Stimulated activated naive CD4-positive, alpha-beta T cell treated with Interleukin-2 at 50 U/mL for 16 hours (primary cell): ENCODE results near the gene RXRB.
"Not testable (repeated sequence)": the region's sequence is repeated elsewhere in the genome, so short reads cannot be mapped to it uniquely, and the experiment has no call there.

Experiments used
- DNase-seq: peaks from one replicate; lab custom pipeline; 2025; lab: John Stamatoyannopoulos, UW

Gene RXRB

DNA sequence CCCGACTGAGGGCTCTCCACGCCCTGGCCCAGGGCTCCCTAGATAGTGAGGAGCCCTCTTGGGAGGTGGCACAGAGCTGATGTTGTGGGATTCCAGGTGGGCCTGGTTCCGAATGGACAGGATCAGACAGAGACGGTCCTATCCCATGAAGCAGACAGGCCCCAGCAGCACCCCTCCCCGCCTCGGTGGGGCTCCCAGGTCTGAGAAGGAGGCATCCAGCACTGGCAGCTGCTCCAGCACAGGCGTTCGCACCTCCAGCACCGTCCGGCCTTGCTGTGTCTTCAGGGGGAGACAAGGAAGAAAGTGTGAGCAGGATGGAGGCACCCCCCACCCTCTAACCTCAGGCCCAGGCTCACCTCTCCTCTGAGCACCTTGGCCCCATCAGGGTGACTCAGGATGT, 36.9 kb downstream of the RXRB start:
- no peak for DNase-seq

DNA sequence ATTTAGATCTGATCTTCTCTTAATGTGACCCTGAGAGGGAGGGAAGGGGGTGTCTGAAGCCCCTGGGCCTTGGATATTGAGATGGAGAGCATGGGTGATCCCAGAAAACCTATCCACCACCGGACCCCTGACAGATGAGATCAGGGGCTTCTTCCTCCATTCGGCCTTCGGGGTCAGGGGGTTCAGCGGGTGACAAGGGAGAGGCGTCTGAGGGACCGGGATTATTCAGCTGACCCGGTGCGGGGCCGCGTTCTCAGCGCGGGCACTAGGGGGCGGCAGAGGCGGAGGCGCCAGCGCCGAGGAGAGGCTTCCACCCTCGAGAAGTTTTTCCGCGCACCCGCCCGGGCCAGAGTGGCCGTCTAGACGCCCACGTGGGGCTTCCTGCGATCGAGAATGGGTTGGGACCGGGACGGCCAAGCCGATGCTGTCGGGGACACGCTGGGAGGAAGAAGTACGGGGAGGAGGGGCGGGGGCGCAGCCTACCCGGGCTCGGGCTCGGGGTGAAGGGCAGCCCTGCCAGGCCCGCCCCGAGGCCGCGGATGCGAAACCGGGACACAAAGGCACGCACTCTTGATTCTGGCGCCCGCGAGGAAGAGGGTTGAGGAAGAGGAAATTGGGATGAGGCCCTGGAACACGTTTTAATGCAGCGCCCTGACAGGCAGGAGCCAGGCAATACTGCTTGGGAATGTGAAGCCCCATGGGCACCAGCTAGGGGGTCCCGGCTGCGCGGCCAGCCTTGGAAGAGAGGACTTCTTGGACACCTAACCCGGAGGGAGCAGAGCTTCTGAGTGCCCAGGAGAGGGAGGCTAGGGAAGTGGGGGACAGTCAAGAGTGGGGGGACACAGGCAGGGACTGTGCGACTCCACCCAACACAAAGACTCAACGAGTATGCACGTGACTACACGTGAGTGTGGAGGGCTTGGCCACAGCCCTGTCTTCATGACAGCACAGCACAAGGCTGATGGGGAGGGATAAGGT, 38.8 kb downstream of the RXRB start:
- peak; percentile 69 for DNase-seq

DNA sequence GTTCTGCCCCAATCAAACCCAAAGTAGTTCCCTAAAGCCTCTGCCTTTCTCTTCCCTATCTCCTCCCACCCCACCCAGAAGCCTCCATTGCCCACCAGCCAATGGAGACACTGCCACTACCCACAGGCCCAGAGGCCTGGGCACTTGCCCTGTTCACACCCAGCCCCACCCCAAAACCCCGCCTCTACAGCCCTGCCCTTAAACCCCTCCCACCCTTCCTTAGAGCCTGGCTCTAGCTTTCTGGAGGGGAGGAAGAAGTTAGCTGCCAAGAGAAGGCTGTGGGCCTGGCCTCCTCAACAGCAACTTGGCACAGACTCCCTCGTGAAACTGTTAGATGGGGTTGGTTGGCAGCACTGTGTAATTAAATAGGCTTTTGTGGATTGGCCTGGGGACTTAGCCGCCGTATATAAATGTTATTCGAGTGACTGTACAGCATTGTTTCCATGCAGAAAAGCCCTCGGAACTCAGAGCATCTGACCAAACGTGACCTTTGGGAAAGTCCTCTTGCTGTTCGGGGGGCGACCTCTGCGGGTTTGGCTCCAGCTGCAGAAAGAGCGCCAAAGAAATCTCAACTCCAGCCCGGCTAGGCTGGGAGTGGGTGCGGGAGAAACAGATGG, 39.6 kb downstream of the RXRB start:
- DNase-seq, result no peak

DNA sequence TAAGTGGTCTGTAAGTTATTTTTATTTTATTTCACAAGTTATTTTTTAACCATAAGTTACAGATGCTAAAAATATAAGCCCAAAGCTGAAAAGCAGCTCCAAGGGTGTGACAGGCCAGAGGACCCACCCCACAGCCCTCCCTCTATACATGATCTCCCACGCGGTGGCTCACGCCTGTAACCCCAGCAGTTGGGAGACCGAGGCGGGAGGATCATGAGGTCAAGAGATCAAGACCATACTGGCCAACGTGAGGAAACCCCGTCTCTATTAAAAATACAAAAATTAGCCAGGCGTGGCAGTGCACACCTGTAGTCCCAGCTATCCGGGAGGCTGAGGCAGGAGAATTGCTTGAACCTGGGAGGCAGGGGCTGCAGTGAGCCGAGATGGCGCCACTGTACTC, 40.4 kb downstream of the RXRB start:
- DNase-seq, result no peak

DNA sequence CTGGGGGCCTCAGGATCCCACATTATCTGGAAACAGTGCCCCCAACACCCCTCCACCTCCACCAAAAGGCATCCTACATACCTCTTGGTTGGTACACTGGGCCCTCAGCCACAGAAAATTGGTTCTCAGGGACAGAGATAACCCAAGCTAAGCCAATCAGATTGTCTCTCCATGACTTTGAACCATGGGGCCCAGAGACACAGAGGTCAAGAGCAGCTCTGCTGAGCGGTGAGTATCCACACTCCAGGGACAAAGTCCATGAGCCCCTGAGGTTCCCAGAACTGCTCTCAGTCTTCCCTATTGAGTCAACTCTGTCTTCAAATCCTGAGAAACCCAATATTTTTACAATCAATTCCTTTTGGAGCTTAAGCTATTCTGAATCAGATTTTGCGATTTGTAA, 43.5 kb downstream of the RXRB start:
- no peak for DNase-seq

DNA sequence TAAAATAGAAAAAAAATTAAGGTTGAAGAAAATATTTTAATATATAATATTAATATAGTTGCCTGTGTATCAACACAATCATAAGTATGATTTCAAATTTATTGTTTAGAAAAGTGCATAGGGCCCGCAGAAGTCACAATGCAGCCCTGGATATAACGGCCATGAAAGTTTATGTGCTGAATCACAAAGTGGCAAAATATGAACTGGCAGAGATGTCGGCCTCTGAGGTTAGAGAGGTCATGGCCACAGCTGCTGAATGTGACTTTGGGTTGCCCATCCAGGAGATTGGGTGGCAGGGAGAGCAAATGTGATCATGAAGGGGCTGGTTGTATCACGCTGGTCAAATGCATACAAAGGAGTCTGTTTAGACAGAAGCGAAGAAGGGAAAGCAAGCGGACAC, 43.9 kb downstream of the RXRB start:
- no peak for DNase-seq

DNA sequence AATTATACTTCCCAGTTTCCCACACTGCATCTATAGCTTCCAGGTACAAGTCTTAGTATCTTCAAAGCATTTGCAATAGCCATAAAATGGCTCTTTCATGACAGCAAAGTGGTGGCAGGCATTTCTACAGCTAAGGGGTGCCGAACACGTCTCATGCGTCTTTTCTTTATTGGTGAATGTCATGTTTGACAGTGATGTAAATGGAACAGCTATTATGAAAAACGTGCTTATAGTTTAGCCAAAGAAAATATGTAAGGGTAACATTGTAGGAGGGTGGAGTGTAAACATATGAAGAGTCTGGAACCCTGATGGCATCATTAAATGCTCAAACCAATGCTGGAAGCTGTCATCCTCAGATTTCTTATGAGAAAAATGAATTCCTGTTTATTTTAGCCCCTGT, 46.1 kb downstream of the RXRB start:
- DNase-seq, result no peak

DNA sequence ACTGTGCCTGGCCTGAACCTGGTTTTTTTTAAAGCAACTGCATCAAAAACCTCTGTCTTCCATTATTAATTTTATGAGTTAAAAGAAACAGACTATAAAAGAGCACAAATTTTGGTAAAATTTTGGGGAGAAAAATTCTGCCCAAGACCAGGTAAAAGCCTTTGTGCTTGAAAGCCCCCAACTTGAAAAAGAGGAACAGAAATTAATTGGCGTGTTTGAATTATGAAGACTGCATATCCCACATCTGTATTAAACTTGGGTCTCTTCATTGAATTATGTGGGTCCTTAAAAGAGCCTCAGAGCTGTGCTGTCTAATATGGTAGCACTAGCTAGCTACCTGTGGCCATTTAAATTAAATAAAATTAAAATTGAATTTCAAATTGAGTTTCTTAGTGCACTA, 49.4 kb downstream of the RXRB start:
- DNase-seq, result no peak

DNA sequence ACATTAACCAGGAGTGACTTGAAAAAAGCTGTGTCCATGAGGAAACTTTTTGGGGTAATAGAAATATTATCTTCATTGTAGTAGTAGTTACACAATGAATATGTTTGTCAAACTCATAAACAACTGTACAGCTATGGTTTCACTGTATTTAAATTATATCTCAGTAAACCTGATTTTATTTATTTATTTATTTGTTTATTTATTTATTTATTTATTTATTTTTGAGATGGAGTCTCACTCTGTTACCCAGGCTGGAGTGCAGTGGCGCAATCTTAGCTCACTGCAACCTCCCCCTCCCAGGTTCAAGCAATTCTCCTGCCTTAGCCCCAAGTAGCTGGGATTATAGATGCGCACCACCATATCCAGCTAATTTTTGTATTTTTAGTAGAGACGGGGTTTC, 49.9 kb downstream of the RXRB start:
- not testable (repeated sequence) for DNase-seq

DNA sequence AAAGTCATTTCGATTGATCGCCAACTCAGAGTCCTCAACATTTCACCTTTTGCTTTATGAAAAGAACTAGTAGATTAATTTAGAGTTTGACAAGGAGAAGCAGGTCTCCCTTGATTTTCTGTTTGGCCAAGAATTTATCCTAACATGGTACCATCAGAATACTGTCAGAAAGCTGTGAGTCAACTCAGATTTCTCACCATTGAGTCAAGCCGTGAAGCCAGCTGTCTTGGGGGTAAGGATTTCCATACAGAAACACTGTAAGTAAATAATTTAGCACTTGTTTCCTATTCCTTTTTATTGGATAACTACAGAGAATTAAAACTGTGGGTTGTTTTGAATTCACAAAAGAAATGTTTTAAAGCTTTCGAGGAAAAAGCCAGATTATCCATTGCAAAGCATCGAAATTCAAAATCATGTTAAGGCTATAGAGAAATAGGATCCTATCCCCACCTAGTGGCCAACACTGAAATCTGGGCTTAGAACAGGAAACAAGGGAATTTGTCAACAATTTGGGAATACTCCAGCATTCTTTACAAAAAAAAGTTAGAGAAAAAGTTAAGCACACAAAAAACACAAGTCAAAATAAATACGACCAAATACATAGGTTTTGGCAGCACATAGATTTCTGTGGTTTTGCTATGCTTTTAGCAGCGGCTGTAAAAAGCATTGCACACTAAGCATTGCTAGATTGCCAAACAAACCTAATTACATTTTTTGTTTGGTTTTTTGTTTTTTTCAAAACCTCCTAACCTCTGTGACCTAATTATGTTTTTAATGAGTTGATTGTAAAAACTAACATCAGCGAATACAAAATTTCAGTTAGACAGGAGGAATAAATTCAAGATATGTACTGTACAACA, 52.4 kb downstream of the RXRB start:
- no peak for DNase-seq

DNA sequence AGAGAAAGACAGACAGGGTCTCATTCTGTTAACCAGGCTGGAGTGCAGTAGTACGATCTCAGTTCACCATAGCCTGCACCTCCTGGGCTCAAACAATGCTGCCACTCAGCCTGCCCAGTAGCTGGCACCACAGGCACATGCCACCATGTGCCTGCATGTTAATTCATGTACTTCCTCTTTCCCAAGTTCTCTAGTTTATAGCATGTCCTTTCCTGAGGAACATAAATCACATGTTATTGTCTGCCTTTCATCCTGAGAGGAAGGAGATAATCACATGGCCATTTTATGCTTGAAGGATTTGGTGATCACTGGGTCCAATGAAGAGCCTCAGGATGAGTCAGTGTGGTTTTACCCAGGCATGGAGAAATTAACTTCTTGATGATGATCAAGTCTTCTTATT, 56.1 kb downstream of the RXRB start:
- DNase-seq, result no peak
